WTC11 (cell line): ENCODE results near the gene TGFBR2. TPM values are rescaled to one million over a fixed set of nuclear protein-coding genes. Genes with fewer than 3 reads are reported as not detected.

Source experiments
- ATAC-seq: fragments of 200-7000 bp; cut with Tn5 transposase; 2 replicates; pipeline ENCODE4 v1.10.0; 2021; ENCODE audit warnings: mild to moderate bottlenecking, moderate library complexity
- CTCF ChIA-PET: fragments of 300-600 bp; sonication (Branson Sonifier 250); formaldehyde crosslinking; loops from one replicate; lab custom pipeline; 2021; ENCODE audit warnings: antibody characterized with exemption; lab: Charles Lee
- POLR2A ChIA-PET: fragments of 350-600 bp; sonication (Branson Sonifier 250); formaldehyde crosslinking; loops from one replicate; lab custom pipeline; 2021; ENCODE audit warnings: antibody characterized with exemption; lab: Charles Lee
- DNase-seq: peaks from one replicate; pipeline ENCODE4 v3.0.0; 2021; ENCODE audit warnings: low spot score
- H3K27ac Mint-ChIP-seq: 2 replicates; pipeline ENCODE4 v1.8.0; 2021; ENCODE audit warnings: mixed read lengths
- H3K27me3 Mint-ChIP-seq: 2 replicates; pipeline ENCODE4 v1.8.0; 2021; ENCODE audit warnings: low read depth, mild to moderate bottlenecking, moderate library complexity, mixed read lengths
- H3K36me3 Mint-ChIP-seq: 2 replicates; pipeline ENCODE4 v1.8.0; 2021; ENCODE audit warnings: mixed read lengths
- H3K4me1 Mint-ChIP-seq: 2 replicates; pipeline ENCODE4 v1.8.0; 2022; ENCODE audit warnings: mixed read lengths
- H3K4me3 Mint-ChIP-seq: 2 replicates; pipeline ENCODE4 v1.8.0; 2021; ENCODE audit warnings: mild to moderate bottlenecking, moderate library complexity, mixed read lengths
- H3K9me3 Mint-ChIP-seq: 2 replicates; pipeline ENCODE4 v1.8.0; 2021; ENCODE audit warnings: mixed read lengths
- ESRRA ChIP-seq: sonication (generic); formaldehyde crosslinking; IDR thresholded peaks from 2 replicates; pipeline ENCODE4 v1.8.1; 2022; ENCODE audit warnings: mild to moderate bottlenecking, missing genetic modification reagents, borderline replicate concordance
- NFATC4 ChIP-seq: fragments of 250-450 bp; sonication (Bioruptor Pico); IDR thresholded peaks from 2 replicates; pipeline ENCODE4 v1.9.0; 2021; ENCODE audit warnings: mild to moderate bottlenecking
- NFE2L1 ChIP-seq: sonication (generic); formaldehyde crosslinking; IDR thresholded peaks from 2 replicates; pipeline ENCODE4 v1.8.1; 2023; ENCODE audit warnings: missing genetic modification reagents
- NR1H2 ChIP-seq: sonication (generic); formaldehyde crosslinking; IDR thresholded peaks from 2 replicates; pipeline ENCODE4 v1.9.0; 2021; ENCODE audit warnings: mild to moderate bottlenecking, moderate library complexity, missing genetic modification reagents
- OVOL2 ChIP-seq: fragments of 250-450 bp; sonication (Bioruptor Pico); IDR thresholded peaks from 2 replicates; pipeline ENCODE4 v1.9.0; 2021; ENCODE audit warnings: mild to moderate bottlenecking, borderline replicate concordance
- RELA ChIP-seq: sonication (generic); formaldehyde crosslinking; IDR thresholded peaks from 2 replicates; pipeline ENCODE4 v1.8.1; 2022; ENCODE audit warnings: missing genetic modification reagents, mild to moderate bottlenecking, borderline replicate concordance
- ZNF232 ChIP-seq: sonication (generic); formaldehyde crosslinking; IDR thresholded peaks from 2 replicates; pipeline ENCODE4 v1.8.0; 2022; ENCODE audit warnings: mild to moderate bottlenecking, missing genetic modification reagents
- ZNF423 ChIP-seq: fragments of 250-450 bp; sonication (Bioruptor Pico); IDR thresholded peaks from 2 replicates; pipeline ENCODE4 v2.1.2; 2022; ENCODE audit warnings: mild to moderate bottlenecking, moderate library complexity
- total RNA-seq: library from RNA; stranded (reverse); gene quantifications from 3 replicates; pipeline ENCODE4 v1.2.3, GENCODE V29; 2021
- TF ChIP-seq, protein P1 (sequence below): fragments of 200-600 bp; IDR thresholded peaks from 2 replicates; pipeline ENCODE4 v1.8.0; 2022; ENCODE audit warnings: antibody characterized with exemption
- TF ChIP-seq, protein P2 (sequence below): sonication (generic); formaldehyde crosslinking; IDR thresholded peaks from 2 replicates; pipeline ENCODE4 v1.8.1; 2023; ENCODE audit warnings: mild to moderate bottlenecking, moderate library complexity, missing genetic modification reagents
- TF ChIP-seq, protein P3 (sequence below): sonication (generic); formaldehyde crosslinking; IDR thresholded peaks from 2 replicates; pipeline ENCODE4 v1.8.0; 2022; ENCODE audit warnings: mild to moderate bottlenecking, missing genetic modification reagents
- TF ChIP-seq, protein P4 (sequence below): sonication (generic); formaldehyde crosslinking; IDR thresholded peaks from 2 replicates; pipeline ENCODE4 v1.8.1; 2023; ENCODE audit warnings: mild to moderate bottlenecking, missing genetic modification reagents, borderline replicate concordance
- TF ChIP-seq, protein P5 (sequence below): sonication (generic); formaldehyde crosslinking; IDR thresholded peaks from 2 replicates; pipeline ENCODE4 v1.8.0; 2023; ENCODE audit warnings: missing genetic modification reagents

The TGFBR2 gene
- total RNA-seq, 1 experiment from 2014 or later, result 9.6 TPM

DNA sequence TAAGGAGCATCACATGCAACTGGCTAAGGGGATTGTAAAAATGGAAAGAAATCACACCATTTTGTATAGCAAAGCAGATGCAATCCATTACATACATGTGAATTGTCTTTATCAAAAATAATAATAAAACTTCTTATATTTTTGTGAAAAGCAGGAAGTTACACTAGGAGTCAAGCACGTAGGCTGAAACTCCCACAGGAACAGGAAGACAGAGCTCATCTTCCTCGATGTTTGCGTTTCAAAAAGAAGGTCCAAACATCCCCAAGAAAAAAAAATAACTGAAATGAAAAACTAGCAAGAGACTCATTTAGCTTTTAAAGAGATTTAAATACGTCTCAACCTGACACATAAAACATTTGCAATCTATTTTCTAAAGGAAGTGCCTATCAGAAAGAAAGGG is 106.6 kb downstream of the TGFBR2 start (continued):
- TF ChIP-seq, protein P1, sequence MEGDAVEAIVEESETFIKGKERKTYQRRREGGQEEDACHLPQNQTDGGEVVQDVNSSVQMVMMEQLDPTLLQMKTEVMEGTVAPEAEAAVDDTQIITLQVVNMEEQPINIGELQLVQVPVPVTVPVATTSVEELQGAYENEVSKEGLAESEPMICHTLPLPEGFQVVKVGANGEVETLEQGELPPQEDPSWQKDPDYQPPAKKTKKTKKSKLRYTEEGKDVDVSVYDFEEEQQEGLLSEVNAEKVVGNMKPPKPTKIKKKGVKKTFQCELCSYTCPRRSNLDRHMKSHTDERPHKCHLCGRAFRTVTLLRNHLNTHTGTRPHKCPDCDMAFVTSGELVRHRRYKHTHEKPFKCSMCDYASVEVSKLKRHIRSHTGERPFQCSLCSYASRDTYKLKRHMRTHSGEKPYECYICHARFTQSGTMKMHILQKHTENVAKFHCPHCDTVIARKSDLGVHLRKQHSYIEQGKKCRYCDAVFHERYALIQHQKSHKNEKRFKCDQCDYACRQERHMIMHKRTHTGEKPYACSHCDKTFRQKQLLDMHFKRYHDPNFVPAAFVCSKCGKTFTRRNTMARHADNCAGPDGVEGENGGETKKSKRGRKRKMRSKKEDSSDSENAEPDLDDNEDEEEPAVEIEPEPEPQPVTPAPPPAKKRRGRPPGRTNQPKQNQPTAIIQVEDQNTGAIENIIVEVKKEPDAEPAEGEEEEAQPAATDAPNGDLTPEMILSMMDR, result no peak

GRCh38 chr3:30713885-30714503 is 107.6 kb downstream of the TGFBR2 start:
- Mint-ChIP-seq H3K4me3 (no peak overlapping the region), H3K27ac (no peak overlapping the region), H3K9me3 (no peaks in the 10 kb centered on the region), H3K4me1 (peaks cover 6% of the 10 kb centered on the region), H3K27me3 (no peaks in the 10 kb centered on the region), H3K36me3 (no peaks in the 10 kb centered on the region)
- ChIA-PET CTCF (no interaction called here), POLR2A (no interaction called here)
- no peak for DNase-seq
- no peak for ATAC-seq
- no peak for TF ChIP-seq OVOL2 (CRISPR knock-in tag)
- TF ChIP-seq, protein P2, sequence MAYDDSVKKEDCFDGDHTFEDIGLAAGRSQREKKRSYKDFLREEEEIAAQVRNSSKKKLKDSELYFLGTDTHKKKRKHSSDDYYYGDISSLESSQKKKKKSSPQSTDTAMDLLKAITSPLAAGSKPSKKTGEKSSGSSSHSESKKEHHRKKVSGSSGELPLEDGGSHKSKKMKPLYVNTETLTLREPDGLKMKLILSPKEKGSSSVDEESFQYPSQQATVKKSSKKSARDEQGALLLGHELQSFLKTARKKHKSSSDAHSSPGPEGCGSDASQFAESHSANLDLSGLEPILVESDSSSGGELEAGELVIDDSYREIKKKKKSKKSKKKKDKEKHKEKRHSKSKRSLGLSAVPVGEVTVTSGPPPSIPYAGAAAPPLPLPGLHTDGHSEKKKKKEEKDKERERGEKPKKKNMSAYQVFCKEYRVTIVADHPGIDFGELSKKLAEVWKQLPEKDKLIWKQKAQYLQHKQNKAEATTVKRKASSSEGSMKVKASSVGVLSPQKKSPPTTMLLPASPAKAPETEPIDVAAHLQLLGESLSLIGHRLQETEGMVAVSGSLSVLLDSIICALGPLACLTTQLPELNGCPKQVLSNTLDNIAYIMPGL (CRISPR knock-in tag), result no peak
- TF ChIP-seq, protein P3, sequence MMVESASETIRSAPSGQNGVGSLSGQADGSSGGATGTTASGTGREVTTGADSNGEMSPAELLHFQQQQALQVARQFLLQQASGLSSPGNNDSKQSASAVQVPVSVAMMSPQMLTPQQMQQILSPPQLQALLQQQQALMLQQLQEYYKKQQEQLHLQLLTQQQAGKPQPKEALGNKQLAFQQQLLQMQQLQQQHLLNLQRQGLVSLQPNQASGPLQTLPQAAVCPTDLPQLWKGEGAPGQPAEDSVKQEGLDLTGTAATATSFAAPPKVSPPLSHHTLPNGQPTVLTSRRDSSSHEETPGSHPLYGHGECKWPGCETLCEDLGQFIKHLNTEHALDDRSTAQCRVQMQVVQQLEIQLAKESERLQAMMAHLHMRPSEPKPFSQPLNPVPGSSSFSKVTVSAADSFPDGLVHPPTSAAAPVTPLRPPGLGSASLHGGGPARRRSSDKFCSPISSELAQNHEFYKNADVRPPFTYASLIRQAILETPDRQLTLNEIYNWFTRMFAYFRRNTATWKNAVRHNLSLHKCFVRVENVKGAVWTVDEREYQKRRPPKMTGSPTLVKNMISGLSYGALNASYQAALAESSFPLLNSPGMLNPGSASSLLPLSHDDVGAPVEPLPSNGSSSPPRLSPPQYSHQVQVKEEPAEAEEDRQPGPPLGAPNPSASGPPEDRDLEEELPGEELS (CRISPR knock-in tag), result no peak

- DNase-seq (no peak), ATAC-seq (no peak)
- Mint-ChIP-seq H3K36me3 (no peaks in the 10 kb centered on the region), H3K9me3 (peaks cover 4% of the 10 kb centered on the region), H3K27me3 (no peaks in the 10 kb centered on the region), H3K4me1 (peaks cover 7% of the 10 kb centered on the region), H3K4me3 (no peak overlapping the region), H3K27ac (no peak overlapping the region)
- CTCF ChIA-PET, result no interaction called here
- POLR2A ChIA-PET, result no interaction called here
- TF ChIP-seq, protein P4, sequence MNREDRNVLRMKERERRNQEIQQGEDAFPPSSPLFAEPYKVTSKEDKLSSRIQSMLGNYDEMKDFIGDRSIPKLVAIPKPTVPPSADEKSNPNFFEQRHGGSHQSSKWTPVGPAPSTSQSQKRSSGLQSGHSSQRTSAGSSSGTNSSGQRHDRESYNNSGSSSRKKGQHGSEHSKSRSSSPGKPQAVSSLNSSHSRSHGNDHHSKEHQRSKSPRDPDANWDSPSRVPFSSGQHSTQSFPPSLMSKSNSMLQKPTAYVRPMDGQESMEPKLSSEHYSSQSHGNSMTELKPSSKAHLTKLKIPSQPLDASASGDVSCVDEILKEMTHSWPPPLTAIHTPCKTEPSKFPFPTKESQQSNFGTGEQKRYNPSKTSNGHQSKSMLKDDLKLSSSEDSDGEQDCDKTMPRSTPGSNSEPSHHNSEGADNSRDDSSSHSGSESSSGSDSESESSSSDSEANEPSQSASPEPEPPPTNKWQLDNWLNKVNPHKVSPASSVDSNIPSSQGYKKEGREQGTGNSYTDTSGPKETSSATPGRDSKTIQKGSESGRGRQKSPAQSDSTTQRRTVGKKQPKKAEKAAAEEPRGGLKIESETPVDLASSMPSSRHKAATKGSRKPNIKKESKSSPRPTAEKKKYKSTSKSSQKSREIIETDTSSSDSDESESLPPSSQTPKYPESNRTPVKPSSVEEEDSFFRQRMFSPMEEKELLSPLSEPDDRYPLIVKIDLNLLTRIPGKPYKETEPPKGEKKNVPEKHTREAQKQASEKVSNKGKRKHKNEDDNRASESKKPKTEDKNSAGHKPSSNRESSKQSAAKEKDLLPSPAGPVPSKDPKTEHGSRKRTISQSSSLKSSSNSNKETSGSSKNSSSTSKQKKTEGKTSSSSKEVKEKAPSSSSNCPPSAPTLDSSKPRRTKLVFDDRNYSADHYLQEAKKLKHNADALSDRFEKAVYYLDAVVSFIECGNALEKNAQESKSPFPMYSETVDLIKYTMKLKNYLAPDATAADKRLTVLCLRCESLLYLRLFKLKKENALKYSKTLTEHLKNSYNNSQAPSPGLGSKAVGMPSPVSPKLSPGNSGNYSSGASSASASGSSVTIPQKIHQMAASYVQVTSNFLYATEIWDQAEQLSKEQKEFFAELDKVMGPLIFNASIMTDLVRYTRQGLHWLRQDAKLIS (CRISPR knock-in tag), result no peak
- no peak for TF ChIP-seq ZNF423
- TF ChIP-seq ZNF232, result no peak
- TF ChIP-seq NR1H2 (CRISPR knock-in tag), result no peak
- TF ChIP-seq, protein P5, sequence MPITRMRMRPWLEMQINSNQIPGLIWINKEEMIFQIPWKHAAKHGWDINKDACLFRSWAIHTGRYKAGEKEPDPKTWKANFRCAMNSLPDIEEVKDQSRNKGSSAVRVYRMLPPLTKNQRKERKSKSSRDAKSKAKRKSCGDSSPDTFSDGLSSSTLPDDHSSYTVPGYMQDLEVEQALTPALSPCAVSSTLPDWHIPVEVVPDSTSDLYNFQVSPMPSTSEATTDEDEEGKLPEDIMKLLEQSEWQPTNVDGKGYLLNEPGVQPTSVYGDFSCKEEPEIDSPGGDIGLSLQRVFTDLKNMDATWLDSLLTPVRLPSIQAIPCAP (CRISPR knock-in tag), result no peak
- no peak for TF ChIP-seq RELA
- TF ChIP-seq ESRRA, result no peak
- TF ChIP-seq NFATC4 (CRISPR knock-in tag), result no peak
- TF ChIP-seq NFE2L1 (CRISPR knock-in tag), result no peak
These were observed 113.1 kb downstream of the TGFBR2 start for GRCh38 chr3:30719536-30719935.
